GM18508 (cell line): ENCODE results near the gene TBC1D14.

Experiments used
- ATAC-seq: cut with Tn5 transposase; IDR thresholded peaks from one replicate; pipeline ENCODE4 v1.9.1; 2021; ENCODE audit warnings: moderate number of reproducible peaks; ENCODE audit not compliant: insufficient read depth, unreplicated experiment

Gene TBC1D14

GRCh38 chr4:7015383-7016035 is 105.9 kb downstream of the TBC1D14 start:
- no peak for ATAC-seq

DNA sequence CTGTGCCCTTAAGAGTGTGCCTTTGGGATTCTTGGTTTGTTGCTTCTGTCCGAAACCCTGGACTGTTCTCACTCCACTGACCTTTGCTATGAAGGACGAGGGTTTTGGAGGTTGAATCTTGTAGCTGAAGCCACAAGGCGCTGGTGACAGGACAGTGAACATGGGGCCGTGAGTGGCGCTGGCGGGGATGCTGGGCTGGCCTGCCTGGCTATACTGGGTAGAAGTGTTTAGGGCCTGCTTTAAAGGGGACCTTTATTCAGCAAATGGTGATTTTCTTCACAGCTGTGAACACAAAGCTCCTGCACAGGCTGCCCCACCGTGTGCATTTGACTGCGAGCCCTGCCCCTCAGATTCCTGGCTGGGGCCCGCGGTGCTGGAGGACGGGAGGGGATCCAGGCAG is 106.5 kb downstream of the TBC1D14 start:
- ATAC-seq: no peak

GRCh38 chr4:7016512-7016911 is 106.9 kb downstream of the TBC1D14 start:
- no peak for ATAC-seq

DNA sequence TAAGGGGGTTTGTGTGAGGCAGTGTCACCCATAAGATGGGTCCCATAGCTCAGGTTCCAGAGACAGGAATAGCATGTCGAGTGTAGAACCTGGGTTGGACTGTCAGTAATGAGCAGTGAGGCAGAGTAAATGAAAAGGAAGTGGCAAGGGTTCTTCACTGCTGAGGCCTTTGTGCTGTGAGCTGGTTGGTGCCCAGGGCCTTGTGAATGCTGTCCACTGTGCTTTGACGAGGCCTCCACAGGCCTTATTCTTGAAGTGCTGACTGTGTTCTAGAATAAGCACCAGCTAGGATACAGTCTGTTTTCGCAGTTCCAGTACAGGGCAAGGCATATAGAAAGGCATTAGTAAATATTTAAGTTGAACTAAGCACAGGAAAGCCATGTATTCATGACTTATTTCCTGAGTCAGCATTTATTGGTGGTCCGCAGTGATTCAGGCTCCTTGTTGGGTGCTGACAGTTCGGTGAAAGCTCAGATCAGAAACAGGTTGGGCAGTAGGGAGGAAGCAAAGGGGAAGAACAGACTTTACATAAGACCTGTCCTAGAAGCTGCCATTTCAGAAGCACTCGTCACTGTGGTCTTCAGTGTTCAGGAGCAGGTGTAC is 107.9 kb downstream of the TBC1D14 start:
- ATAC-seq: no peak

GRCh38 chr4:7018281-7018680 is 108.7 kb downstream of the TBC1D14 start:
- no peak for ATAC-seq

GRCh38 chr4:7019367-7019766 is 109.7 kb downstream of the TBC1D14 start:
- ATAC-seq: no peak

GRCh38 chr4:7020290-7020689 is 110.7 kb downstream of the TBC1D14 start:
- ATAC-seq: no peak

DNA sequence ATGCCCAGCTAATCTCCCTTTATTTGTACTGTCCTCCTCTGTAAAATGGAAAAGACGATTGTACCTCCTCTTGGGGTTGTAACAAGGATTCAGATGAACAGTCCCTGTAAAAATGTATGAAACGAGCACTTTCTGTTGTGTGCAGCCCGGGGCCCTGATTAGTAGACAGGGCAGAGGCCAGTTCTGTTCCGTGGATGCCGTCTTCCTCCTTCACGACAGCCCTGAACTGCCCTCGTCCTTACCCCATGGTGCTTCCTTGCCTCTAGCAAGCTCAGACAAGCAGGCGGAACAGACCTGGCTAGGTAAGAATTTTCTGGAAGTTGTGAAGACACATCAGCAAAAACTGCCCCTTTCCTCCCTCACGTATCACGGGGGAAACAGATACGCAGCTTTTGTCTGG is 111.2 kb downstream of the TBC1D14 start:
- ATAC-seq: no peak

GRCh38 chr4:7021355-7021754 is 111.7 kb downstream of the TBC1D14 start:
- no peak for ATAC-seq

- ATAC-seq: no peak
Measured at GRCh38 chr4:7021930-7022664, 112.5 kb downstream of the TBC1D14 start.

- no peak for ATAC-seq
Measured at GRCh38 chr4:7023486-7023885, 113.9 kb downstream of the TBC1D14 start.

DNA sequence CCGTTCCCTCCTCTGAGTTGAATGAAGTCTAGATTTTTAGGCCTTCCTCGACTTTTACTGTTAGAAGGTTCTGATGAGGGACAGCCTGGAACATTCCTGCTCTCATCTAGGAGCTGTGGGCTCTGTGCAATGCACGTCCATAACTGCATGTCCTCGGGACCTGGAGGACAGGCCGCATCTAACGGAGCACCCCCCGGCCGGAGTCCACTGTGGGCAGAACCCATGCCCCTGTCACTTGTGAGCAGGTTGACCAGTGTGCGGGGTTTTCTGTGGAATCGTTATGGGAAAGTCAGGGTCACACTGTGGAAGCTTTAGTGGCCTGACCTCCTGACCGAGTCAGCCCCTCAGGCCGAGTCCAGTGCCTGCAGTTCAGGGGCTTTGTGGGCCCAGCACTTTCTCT is 114.3 kb downstream of the TBC1D14 start:
- no peak for ATAC-seq

DNA sequence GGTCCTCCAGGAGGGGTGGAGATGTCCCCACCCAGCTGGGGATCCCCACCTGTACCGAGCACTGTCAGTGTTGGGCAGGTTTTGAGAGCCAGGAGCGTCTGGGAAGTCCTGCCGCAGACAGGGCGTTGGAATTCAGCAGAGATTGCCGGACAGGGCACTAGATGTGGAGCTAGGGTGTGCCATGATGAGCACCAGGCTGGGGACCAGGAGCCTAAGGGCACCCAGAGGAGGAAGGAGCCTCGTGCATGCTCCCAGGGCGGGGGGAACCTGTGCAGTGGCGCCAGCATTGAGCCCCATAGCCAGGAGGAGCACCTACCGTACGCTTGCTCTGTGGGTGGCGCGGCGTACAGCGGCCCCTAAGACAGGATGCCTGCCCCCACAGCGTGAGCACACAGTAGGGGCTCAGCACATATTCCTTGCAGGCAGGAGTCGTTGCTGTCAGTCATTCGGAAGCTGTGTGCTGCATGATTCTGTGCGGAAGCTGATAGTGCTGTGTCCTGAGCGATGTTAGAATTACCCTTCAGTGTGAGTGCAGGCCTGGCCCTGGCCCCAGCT is 114.8 kb downstream of the TBC1D14 start:
- no peak for ATAC-seq

- ATAC-seq: no peak
Measured at GRCh38 chr4:7025040-7025602, 115.5 kb downstream of the TBC1D14 start.

GRCh38 chr4:7026107-7026506 is 116.5 kb downstream of the TBC1D14 start:
- no peak for ATAC-seq

GRCh38 chr4:7027284-7027683 is 117.7 kb downstream of the TBC1D14 start:
- no peak for ATAC-seq

GRCh38 chr4:7027913-7028312 is 118.3 kb downstream of the TBC1D14 start:
- no peak for ATAC-seq

GRCh38 chr4:7029212-7029611 is 119.6 kb downstream of the TBC1D14 start:
- no peak for ATAC-seq

DNA sequence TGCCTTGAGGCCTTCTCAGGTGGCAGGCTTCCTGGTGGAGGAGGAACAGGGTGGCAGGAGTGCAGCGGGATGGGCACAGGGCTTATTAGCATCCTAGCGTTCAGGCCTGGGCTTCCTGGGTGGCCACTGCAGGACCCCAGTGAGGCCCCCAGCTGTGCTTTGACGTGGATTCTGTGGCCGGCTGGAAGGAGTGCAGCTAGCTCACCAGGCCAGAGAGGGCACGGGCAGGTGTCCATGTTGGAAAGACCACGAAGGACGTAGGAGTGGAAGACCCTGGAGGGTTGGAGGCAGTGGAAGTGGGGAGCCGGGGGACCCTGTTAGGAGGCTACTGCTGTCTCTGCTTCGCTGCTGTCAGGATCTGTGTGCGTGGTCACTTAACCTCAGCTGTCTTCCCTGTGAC is 120.3 kb downstream of the TBC1D14 start:
- ATAC-seq: no peak

GRCh38 chr4:7030856-7031255 is 121.2 kb downstream of the TBC1D14 start:
- no peak for ATAC-seq
